ENCODE data around the gene NLRP9.
"Not testable (repeated sequence)": the region's sequence is repeated elsewhere in the genome, so short reads cannot be mapped to it uniquely, and the experiment has no call there.

The NLRP9 gene

DNA sequence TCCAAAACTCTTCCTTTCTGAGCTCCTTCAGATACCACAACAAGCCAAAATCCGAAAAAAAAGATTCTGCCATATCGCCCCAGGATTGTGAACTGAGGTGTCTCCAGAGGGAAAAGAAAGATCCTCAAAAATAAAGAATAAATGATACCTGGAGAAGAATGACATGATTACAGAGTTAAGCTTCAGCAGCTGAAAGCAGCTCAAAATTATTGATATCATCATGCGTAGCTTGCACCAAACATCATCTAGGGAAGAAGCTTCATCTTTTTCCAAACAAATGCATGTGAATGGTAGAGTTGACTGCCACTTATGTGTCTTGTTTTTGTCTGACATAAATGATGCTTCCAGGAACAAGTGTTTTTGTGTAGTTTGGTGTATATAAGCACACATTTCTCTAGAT lies at the start of gene NLRP9:
NLRP9 (minus strand) TSS at position 101 of the 400 bp plus-strand sequence; CDS start at position 73, 28 bp downstream.
- Mint-ChIP-seq H3K36me3 (ENCODE audit: low read depth) (no peaks in the 10 kb centered on the region), H3K27me3 (ENCODE audit: low read depth) (no peaks in the 10 kb centered on the region), H3K4me3 (no peak within 1 kb of the TSS), H3K9me3 (peaks cover 19% of the 10 kb centered on the region), H3K4me1 (no peaks in the 10 kb centered on the region), H3K27ac (no peak within 1 kb of the TSS)
- TF ChIP-seq, protein P1, sequence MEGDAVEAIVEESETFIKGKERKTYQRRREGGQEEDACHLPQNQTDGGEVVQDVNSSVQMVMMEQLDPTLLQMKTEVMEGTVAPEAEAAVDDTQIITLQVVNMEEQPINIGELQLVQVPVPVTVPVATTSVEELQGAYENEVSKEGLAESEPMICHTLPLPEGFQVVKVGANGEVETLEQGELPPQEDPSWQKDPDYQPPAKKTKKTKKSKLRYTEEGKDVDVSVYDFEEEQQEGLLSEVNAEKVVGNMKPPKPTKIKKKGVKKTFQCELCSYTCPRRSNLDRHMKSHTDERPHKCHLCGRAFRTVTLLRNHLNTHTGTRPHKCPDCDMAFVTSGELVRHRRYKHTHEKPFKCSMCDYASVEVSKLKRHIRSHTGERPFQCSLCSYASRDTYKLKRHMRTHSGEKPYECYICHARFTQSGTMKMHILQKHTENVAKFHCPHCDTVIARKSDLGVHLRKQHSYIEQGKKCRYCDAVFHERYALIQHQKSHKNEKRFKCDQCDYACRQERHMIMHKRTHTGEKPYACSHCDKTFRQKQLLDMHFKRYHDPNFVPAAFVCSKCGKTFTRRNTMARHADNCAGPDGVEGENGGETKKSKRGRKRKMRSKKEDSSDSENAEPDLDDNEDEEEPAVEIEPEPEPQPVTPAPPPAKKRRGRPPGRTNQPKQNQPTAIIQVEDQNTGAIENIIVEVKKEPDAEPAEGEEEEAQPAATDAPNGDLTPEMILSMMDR (IDR thresholded peaks at IDR 0.05; ENCODE audit: unreplicated experiment in 3 of 3) = no peak

DNA sequence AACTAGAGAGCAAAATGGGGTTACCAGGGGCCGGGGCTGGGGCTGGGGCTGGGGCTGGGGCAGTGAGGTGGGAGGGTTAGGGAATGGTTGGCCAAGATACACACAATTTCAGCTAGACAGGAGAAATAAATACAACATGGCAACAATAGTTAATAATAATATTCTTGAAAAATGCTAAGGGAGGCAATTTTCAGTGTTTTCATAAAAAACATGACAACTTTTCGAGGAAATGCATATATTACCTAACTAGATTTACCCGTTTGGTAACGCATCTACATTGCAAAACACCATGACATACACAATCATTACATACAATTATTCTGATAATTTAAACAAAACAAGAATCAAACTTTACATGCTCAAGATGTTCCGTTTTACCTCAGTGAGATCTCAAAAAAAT lies 42.9 kb upstream of the NLRP9 start:
- TF ChIP-seq, protein P1 (IDR thresholded peaks at IDR 0.05; ENCODE audit: unreplicated experiment in 3 of 3) = no peak
- peaks cover 37% of the 10 kb centered on the region for H3K9me3 Mint-ChIP-seq
- no peak overlapping the region for H3K27ac Mint-ChIP-seq
- no peaks in the 10 kb centered on the region for H3K27me3 Mint-ChIP-seq (ENCODE audit: low read depth)
- H3K4me3 Mint-ChIP-seq = no peak overlapping the region
- peaks cover 3% of the 10 kb centered on the region for H3K36me3 Mint-ChIP-seq (ENCODE audit: low read depth)
- no peaks in the 10 kb centered on the region for H3K4me1 Mint-ChIP-seq

- Mint-ChIP-seq H3K9me3 (peaks cover 42% of the 10 kb centered on the region), H3K4me1 (no peaks in the 10 kb centered on the region), H3K4me3 (no peak overlapping the region), H3K27ac (no peak overlapping the region), H3K36me3 (ENCODE audit: low read depth) (peaks cover 3% of the 10 kb centered on the region), H3K27me3 (ENCODE audit: low read depth) (peaks cover 4% of the 10 kb centered on the region)
- TF ChIP-seq, protein P1 (IDR thresholded peaks at IDR 0.05; ENCODE audit: unreplicated experiment in 3 of 3) = no peak
Measured at GRCh38 chr19:55778331-55778730, 40.1 kb upstream of the NLRP9 start.

DNA sequence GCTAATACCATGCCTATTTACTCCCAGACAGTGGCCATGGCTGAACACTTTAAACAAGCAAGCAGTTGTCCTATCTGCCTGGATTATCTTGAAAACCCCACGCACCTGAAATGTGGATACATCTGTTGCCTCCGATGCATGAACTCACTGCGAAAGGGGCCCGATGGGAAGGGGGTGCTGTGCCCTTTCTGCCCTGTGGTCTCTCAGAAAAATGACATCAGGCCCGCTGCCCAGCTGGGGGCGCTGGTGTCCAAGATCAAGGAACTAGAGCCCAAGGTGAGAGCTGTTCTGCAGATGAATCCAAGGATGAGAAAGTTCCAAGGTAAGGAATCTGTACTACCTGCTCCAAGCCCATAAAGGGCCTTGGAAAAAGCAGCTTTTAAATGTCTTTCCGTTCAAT lies 39.3 kb upstream of the NLRP9 start:
- H3K9me3 Mint-ChIP-seq = peaks cover 37% of the 10 kb centered on the region
- TF ChIP-seq, protein P1 (IDR thresholded peaks at IDR 0.05; ENCODE audit: unreplicated experiment in 3 of 3) = no peak
- H3K27ac Mint-ChIP-seq = no peak overlapping the region
- H3K4me1 Mint-ChIP-seq = no peaks in the 10 kb centered on the region
- H3K4me3 Mint-ChIP-seq = no peak overlapping the region
- H3K36me3 Mint-ChIP-seq (ENCODE audit: low read depth) = no peaks in the 10 kb centered on the region
- H3K27me3 Mint-ChIP-seq (ENCODE audit: low read depth) = peaks cover 4% of the 10 kb centered on the region

DNA sequence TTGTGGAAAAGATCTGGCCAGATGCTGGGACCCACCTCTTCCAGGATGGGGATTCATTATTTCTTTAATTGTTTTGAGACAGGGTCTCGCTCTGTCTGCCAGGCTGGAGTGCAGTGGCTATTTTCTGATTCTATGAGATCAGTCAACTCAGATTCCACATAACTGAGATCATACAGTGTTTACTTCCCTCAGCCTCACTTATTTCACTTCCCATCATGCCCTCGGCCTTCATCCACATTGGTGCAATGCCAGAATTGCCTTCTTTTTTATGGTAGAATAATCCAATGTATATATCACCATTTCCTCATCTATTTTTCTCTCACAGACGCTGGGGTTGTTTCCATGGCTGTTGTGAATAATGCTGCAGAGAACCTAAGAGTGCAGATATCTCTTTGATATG lies 31.4 kb upstream of the NLRP9 start:
- H3K27ac Mint-ChIP-seq; H3K27me3 Mint-ChIP-seq (ENCODE audit: low read depth); H3K36me3 Mint-ChIP-seq (ENCODE audit: low read depth); H3K4me1 Mint-ChIP-seq; H3K4me3 Mint-ChIP-seq: not testable (repeated sequence)
- peaks cover 16% of the 10 kb centered on the region for H3K9me3 Mint-ChIP-seq

DNA sequence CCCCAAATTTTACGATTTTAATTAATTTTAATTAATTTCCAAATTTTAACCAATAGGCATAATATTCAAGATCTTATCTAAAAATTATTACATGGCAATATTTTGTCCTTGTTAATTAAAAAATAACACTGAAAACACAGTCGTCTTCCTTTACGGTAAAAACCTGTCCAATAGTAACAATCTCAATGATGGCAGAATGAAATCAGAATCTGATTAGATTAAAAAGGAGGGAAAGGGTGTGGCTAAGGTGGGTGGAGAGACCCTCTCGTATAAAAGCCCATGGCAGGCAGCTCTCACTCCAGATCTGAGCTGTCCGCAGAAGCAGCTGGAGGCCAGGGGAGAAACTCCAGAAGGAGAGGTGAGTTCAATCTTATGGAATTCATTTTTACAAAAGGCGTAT lies 30.6 kb upstream of the NLRP9 start, which contains the start of gene RFPL4AL1:
RFPL4AL1 (plus strand) TSS at position 301 of the 400 bp plus-strand sequence. CDS start 2,687 bp downstream, outside the sequence.
- H3K36me3 Mint-ChIP-seq (ENCODE audit: low read depth); H3K4me1 Mint-ChIP-seq; H3K27me3 Mint-ChIP-seq (ENCODE audit: low read depth); H3K27ac Mint-ChIP-seq; H3K4me3 Mint-ChIP-seq: not testable (repeated sequence)
- peaks cover 14% of the 10 kb centered on the region for H3K9me3 Mint-ChIP-seq

GRCh38 chr19:55766466-55766865 lies 28.3 kb upstream of the NLRP9 start:
- H3K9me3 Mint-ChIP-seq = peaks cover 16% of the 10 kb centered on the region
- no peaks in the 10 kb centered on the region for H3K4me1 Mint-ChIP-seq
- H3K36me3 Mint-ChIP-seq (ENCODE audit: low read depth) = no peaks in the 10 kb centered on the region
- no peak overlapping the region for H3K4me3 Mint-ChIP-seq
- H3K27ac Mint-ChIP-seq = no peak overlapping the region
- no peaks in the 10 kb centered on the region for H3K27me3 Mint-ChIP-seq (ENCODE audit: low read depth)
- TF ChIP-seq, protein P1 (IDR thresholded peaks at IDR 0.05; ENCODE audit: unreplicated experiment in 3 of 3) = no peak

- H3K27me3 Mint-ChIP-seq (ENCODE audit: low read depth); H3K27ac Mint-ChIP-seq; H3K4me3 Mint-ChIP-seq; H3K4me1 Mint-ChIP-seq; H3K36me3 Mint-ChIP-seq (ENCODE audit: low read depth): not testable (repeated sequence)
- H3K9me3 Mint-ChIP-seq = peaks cover 26% of the 10 kb centered on the region
Measured at GRCh38 chr19:55758797-55759196, 20.6 kb upstream of the NLRP9 start, which contains the start of gene RFPL4A. TSS of gene RFPL4A (plus strand) at chr19:55759097. CDS start at chr19:55761801, 2,704 bp downstream.

DNA sequence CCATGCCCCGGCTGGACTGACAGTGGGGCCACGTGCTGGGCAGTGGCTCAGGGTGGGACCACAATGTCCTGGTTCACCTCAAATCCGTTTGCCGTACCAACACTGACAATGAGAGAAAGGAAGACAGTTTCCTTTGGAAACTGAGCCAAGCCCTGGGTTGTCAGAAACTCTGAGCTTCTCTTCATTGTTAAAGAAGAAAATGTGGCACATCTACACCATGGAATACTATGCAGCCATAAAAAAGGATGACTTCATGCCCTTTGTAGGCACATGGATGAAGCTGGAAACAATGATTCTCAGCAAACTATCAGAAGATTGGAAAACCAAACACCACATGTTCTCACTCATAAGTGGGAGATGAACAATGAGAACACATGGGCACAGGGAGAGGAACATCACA lies 18.6 kb upstream of the NLRP9 start:
- not testable (repeated sequence) for H3K27ac Mint-ChIP-seq; H3K27me3 Mint-ChIP-seq (ENCODE audit: low read depth); H3K36me3 Mint-ChIP-seq (ENCODE audit: low read depth); H3K4me1 Mint-ChIP-seq; H3K4me3 Mint-ChIP-seq
- peaks cover 32% of the 10 kb centered on the region for H3K9me3 Mint-ChIP-seq
